Measurements from ENCODE around the gene ZNF878. TPM values are rescaled to one million over a fixed set of nuclear protein-coding genes. Genes with fewer than 3 reads are reported as not detected.

Gene ZNF878
- total and polyA plus RNA-seq, 9 of the 15 experiments (the other 6 are each of a cell fraction or from before 2014, with no cell fraction given), result 0.30 to 1.4 (median 0.50) TPM

DNA sequence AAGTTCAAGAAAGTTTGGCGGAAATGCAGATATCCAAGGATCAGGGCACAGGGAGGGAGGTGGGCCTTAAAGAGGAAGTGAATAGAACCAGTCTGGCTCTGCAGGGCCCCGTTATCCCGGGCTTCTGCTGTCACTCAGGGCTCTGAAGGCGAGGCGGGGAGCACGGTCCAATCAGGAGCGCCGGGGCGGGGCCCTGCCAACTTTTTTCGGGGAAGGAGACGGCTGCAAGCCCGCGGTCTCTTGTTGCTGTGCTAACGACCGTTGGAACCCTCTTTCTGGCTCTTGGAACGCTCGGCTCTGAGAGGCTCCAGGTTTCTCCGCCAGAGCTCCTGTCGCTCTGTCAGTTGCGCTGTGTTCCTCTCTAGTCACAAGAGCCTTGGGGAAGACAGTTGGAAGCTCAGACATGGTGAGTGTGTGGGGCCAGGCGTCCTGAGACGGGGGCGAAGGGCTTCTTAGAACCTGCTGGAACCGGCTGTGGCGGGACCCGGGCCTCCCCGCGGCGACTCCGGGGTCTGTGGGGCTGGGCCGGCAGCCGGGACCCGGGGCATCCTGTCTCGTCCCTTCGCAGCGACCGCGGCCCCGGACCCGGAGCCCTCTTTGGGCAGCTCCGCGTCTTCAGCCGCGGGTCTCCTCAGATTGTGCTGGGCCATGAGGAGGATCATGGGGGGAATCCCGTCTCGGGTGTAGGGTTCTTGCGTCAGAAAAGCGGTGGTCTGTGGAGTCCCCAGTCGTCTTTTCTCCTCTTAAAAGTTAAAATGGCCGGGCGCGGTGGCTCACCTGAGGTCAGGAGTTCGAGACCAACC is 39.5 kb upstream of the ZNF878 start (continued):
- TF ChIP-seq POLR2G (IDR thresholded peaks at IDR 0.05; ENCODE audit: low read depth, low read length) (peak; percentile 86), MYBL2 (IDR thresholded peaks at IDR 0.05; ENCODE audit: low read depth) (peak; percentile 18; the same call in 1 of the 2 replicates), MYBL2 (CRISPR knock-in tag; IDR thresholded peaks at IDR 0.05; ENCODE audit: borderline replicate concordance) (no peak), MAFK (IDR thresholded peaks at IDR 0.05; ENCODE audit: low read length) (no peak), STAG1 (CRISPR knock-in tag; IDR thresholded peaks at IDR 0.05; ENCODE audit: borderline replicate concordance) (0 out of 2 replicates have a peak, but pooled peaks have one; percentile 19), MBD2 (IDR thresholded peaks at IDR 0.05; ENCODE audit: borderline replicate concordance, low read depth) (peak; percentile 40; the same call in 1 of the 2 replicates), SUPT5H (IDR thresholded peaks at IDR 0.05) (peak; percentile 77), JUND (IDR thresholded peaks at IDR 0.05; ENCODE audit: borderline replicate concordance, low read depth, low read length) (no peak), JUND (tag; IDR thresholded peaks at IDR 0.05; ENCODE audit: borderline replicate concordance, low read depth, low read length) (no peak)
- TF ChIP-seq, protein P1, sequence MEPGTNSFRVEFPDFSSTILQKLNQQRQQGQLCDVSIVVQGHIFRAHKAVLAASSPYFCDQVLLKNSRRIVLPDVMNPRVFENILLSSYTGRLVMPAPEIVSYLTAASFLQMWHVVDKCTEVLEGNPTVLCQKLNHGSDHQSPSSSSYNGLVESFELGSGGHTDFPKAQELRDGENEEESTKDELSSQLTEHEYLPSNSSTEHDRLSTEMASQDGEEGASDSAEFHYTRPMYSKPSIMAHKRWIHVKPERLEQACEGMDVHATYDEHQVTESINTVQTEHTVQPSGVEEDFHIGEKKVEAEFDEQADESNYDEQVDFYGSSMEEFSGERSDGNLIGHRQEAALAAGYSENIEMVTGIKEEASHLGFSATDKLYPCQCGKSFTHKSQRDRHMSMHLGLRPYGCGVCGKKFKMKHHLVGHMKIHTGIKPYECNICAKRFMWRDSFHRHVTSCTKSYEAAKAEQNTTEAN (CRISPR knock-in tag; IDR thresholded peaks at IDR 0.05), result no peak
- TF ChIP-seq, protein P2, sequence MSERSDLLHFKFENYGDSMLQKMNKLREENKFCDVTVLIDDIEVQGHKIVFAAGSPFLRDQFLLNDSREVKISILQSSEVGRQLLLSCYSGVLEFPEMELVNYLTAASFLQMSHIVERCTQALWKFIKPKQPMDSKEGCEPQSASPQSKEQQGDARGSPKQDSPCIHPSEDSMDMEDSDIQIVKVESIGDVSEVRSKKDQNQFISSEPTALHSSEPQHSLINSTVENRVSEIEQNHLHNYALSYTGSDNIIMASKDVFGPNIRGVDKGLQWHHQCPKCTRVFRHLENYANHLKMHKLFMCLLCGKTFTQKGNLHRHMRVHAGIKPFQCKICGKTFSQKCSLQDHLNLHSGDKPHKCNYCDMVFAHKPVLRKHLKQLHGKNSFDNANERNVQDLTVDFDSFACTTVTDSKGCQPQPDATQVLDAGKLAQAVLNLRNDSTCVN (CRISPR knock-in tag; IDR thresholded peaks at IDR 0.05), result no peak
- TF ChIP-seq, protein P3, sequence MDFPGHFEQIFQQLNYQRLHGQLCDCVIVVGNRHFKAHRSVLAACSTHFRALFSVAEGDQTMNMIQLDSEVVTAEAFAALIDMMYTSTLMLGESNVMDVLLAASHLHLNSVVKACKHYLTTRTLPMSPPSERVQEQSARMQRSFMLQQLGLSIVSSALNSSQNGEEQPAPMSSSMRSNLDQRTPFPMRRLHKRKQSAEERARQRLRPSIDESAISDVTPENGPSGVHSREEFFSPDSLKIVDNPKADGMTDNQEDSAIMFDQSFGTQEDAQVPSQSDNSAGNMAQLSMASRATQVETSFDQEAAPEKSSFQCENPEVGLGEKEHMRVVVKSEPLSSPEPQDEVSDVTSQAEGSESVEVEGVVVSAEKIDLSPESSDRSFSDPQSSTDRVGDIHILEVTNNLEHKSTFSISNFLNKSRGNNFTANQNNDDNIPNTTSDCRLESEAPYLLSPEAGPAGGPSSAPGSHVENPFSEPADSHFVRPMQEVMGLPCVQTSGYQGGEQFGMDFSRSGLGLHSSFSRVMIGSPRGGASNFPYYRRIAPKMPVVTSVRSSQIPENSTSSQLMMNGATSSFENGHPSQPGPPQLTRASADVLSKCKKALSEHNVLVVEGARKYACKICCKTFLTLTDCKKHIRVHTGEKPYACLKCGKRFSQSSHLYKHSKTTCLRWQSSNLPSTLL (IDR thresholded peaks at IDR 0.05), result no peak
- TF ChIP-seq, protein P4, sequence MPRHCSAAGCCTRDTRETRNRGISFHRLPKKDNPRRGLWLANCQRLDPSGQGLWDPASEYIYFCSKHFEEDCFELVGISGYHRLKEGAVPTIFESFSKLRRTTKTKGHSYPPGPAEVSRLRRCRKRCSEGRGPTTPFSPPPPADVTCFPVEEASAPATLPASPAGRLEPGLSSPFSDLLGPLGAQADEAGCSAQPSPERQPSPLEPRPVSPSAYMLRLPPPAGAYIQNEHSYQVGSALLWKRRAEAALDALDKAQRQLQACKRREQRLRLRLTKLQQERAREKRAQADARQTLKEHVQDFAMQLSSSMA (CRISPR knock-in tag; IDR thresholded peaks at IDR 0.05), result no peak
- TF ChIP-seq, protein P5, sequence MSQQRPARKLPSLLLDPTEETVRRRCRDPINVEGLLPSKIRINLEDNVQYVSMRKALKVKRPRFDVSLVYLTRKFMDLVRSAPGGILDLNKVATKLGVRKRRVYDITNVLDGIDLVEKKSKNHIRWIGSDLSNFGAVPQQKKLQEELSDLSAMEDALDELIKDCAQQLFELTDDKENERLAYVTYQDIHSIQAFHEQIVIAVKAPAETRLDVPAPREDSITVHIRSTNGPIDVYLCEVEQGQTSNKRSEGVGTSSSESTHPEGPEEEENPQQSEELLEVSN (IDR thresholded peaks at IDR 0.05; ENCODE audit: borderline replicate concordance in 1 of 2, extremely low read depth in 1 of 2, insufficient read depth in 1 of 2, insufficient read length in 1 of 2, low read depth in 1 of 2, low read length in 1 of 2, poor library complexity in 1 of 2, severe bottlenecking in 1 of 2), result peak in 1 of 2 experiments; percentile 81
- TF ChIP-seq, protein P6, sequence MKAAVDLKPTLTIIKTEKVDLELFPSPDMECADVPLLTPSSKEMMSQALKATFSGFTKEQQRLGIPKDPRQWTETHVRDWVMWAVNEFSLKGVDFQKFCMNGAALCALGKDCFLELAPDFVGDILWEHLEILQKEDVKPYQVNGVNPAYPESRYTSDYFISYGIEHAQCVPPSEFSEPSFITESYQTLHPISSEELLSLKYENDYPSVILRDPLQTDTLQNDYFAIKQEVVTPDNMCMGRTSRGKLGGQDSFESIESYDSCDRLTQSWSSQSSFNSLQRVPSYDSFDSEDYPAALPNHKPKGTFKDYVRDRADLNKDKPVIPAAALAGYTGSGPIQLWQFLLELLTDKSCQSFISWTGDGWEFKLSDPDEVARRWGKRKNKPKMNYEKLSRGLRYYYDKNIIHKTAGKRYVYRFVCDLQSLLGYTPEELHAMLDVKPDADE (conservative IDR thresholded peaks at IDR 0.05; ENCODE audit: control insufficient read depth, low read depth, low read length), result no peak
- TF ChIP-seq, protein P7, sequence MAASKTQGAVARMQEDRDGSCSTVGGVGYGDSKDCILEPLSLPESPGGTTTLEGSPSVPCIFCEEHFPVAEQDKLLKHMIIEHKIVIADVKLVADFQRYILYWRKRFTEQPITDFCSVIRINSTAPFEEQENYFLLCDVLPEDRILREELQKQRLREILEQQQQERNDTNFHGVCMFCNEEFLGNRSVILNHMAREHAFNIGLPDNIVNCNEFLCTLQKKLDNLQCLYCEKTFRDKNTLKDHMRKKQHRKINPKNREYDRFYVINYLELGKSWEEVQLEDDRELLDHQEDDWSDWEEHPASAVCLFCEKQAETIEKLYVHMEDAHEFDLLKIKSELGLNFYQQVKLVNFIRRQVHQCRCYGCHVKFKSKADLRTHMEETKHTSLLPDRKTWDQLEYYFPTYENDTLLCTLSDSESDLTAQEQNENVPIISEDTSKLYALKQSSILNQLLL (CRISPR knock-in tag; IDR thresholded peaks at IDR 0.05; ENCODE audit: borderline replicate concordance), result no peak

All from K562 (cell line).